ENCODE results near the gene SAPCD1. TPM values are rescaled to one million over a fixed set of nuclear protein-coding genes. Genes with fewer than 3 reads are reported as not detected.
A peak's percentile ranks its signal among the peaks of the same experiment; 100 is the strongest.

The SAPCD1 gene
- total and polyA plus RNA-seq, 10 donors: 3.6 to 14.2 (median 6.4) TPM; not detected in 1

GRCh38 chr6:31723245-31723979, 39.0 kb upstream of the SAPCD1 start, which contains the start of gene MPIG6B:
MPIG6B (plus strand) TSS chr6:31723373; CDS start chr6:31723384, 11 bp downstream.
- Histone ChIP-seq H3K9me3 (no peaks in the 10 kb centered on the region), H3K4me3 (peak within 1 kb of the TSS in 1 of 8 donors; percentile 6), H3K27me3 (replicated peaks in 1 of 7) (no peaks in the 10 kb centered on the region), H3K36me3 (peaks cover 0 to 32% (median 1%) of the 10 kb centered on the region in 6 donors), H3K4me1 (peaks cover 12 to 45% (median 33%) of the 10 kb centered on the region in 6 donors), H3K27ac (peak within 1 kb of the TSS in 1 of 8 donors; percentile 24)
- TF ChIP-seq POLR2A (IDR thresholded peaks at IDR 0.05): no peak
- TF ChIP-seq POLR2AphosphoS5 (IDR thresholded peaks at IDR 0.05): peak in 1 of 3 donors; percentile 55
- TF ChIP-seq CTCF (IDR thresholded peaks at IDR 0.05 in 8 of 11, conservative IDR thresholded peaks at IDR 0.05 in 3 of 11): no peak
- peak; percentile 83 for DNase-seq
- intact Hi-C loops (cut with DNase I; ENCODE audit: low total_unique reads): no loop called here
- 58 to 71% (median 63%) methylated on average over 41 to 46 of the region's 46 CpGs for WGBS, 5 donors

- no peak for DNase-seq
- TF ChIP-seq POLR2A (IDR thresholded peaks at IDR 0.05) (no peak), POLR2AphosphoS5 (IDR thresholded peaks at IDR 0.05) (peak in 1 of 3 donors; percentile 69)
- intact Hi-C loops (cut with DNase I; ENCODE audit: low total_unique reads): no loop called here
- Histone ChIP-seq H3K27me3 (replicated peaks in 1 of 7) (no peaks in the 10 kb centered on the region), H3K9me3 (no peaks in the 10 kb centered on the region), H3K27ac (no peak overlapping the region), H3K36me3 (peaks cover 0 to 32% (median 1%) of the 10 kb centered on the region in 6 donors), H3K4me3 (peak overlapping the region in 1 of 8 donors; percentile 6), H3K4me1 (peaks cover 18 to 52% (median 40%) of the 10 kb centered on the region in 6 donors)
- WGBS, 5 donors: 89 to 93% (median 90%) methylated on average over 23 to 25 of the region's 25 CpGs
Measured at GRCh38 chr6:31723980-31724691, 38.3 kb upstream of the SAPCD1 start.

- peak overlapping the region in 5 of 8 donors; percentile 93 to 99 (median 95) for H3K27ac ChIP-seq
- peak; percentile 56 for DNase-seq
- peaks cover 1 to 38% (median 6%) of the 10 kb centered on the region in 6 donors for H3K36me3 ChIP-seq
- TF ChIP-seq CTCF (IDR thresholded peaks at IDR 0.05 in 8 of 11, conservative IDR thresholded peaks at IDR 0.05 in 3 of 11) (no peak), POLR2AphosphoS5 (IDR thresholded peaks at IDR 0.05) (peak in 1 of 3 donors; percentile 55)
- no peak overlapping the region for H3K4me3 ChIP-seq
- intact Hi-C loops (cut with DNase I; ENCODE audit: low total_unique reads): no loop called here
- H3K9me3 ChIP-seq: no peaks in the 10 kb centered on the region
- H3K27me3 ChIP-seq (replicated peaks in 1 of 7): no peaks in the 10 kb centered on the region
- peaks cover 18 to 68% (median 51%) of the 10 kb centered on the region in 6 donors for H3K4me1 ChIP-seq
- WGBS, 5 donors: 76 to 79% (median 78%) methylated on average over 12 of the region's 12 CpGs
Measured at GRCh38 chr6:31725502-31726350, 36.7 kb upstream of the SAPCD1 start.

DNA sequence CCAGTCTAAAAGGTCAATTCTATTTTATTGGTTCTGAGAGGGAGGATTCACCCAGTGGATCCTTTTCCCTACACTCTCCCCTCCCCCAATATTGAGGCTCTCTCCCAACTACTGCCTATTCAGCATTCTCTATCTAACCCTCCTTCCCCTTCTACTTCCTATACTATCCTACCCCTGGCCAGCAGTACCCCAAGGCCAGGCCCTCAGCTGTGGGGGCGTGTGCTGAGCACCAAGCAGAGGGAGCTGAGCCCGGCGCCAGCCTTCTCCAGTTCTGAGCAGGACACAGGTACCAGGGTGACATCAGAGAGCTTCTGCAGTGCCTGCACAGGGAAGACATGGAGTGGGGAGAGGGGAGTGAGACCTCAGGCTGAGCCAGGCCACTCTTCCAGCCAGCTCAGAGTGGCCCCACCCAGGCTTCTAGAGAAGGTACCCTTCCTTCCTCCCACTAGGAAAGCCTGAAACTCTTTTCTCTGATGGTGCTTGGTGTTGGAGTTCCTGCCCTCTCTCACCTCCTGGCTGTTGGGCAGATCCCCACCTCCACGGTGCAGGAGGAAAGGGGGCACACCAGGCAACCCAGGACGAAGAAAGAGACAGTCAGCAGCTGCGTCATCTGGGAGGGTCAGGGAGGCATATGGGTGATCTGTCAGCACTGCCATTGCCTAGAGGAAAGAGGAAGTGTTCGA, 35.3 kb upstream of the SAPCD1 start:
- TF ChIP-seq POLR2AphosphoS5 (IDR thresholded peaks at IDR 0.05) (peak in 2 of 3 donors; percentile 59 to 75), CTCF (IDR thresholded peaks at IDR 0.05 in 8 of 11, conservative IDR thresholded peaks at IDR 0.05 in 3 of 11) (peak in 1 of 11 experiments; percentile 6), POLR2A (IDR thresholded peaks at IDR 0.05) (no peak)
- Histone ChIP-seq H3K9me3 (no peaks in the 10 kb centered on the region), H3K27ac (peak overlapping the region; percentile 79 to 99 (median 94)), H3K4me3 (peak overlapping the region in 3 of 8 donors; percentile 80 to 83 (median 82)), H3K27me3 (replicated peaks in 1 of 7) (no peaks in the 10 kb centered on the region), H3K4me1 (peaks cover 27 to 82% (median 65%) of the 10 kb centered on the region in 6 donors), H3K36me3 (peaks cover 7 to 53% (median 20%) of the 10 kb centered on the region in 6 donors)
- intact Hi-C loops (cut with DNase I; ENCODE audit: low total_unique reads): no loop called here
- 31 to 43% (median 38%) methylated on average over 7 of the region's 7 CpGs for WGBS, 5 donors
- peak; percentile 88 for DNase-seq
